Ishikawa (cell line): ENCODE measurements around the gene TBC1D16.
A peak's percentile ranks its signal among the peaks of the same experiment; 100 is the strongest.

Source experiments
- CEBPB ChIP-seq: IDR thresholded peaks from 2 replicates; pipeline ENCODE4 v1.6.1; 2012
- CREB1 ChIP-seq: IDR thresholded peaks from 2 replicates; pipeline ENCODE4 v1.6.1; 2012; ENCODE audit warnings: low read depth
- EGR1 ChIP-seq: IDR thresholded peaks from 2 replicates; pipeline ENCODE4 v1.6.1; 2012
- EP300 ChIP-seq: IDR thresholded peaks from 2 replicates; pipeline ENCODE4 v1.6.1; 2012; ENCODE audit warnings: borderline replicate concordance
- FOXM1 ChIP-seq: IDR thresholded peaks from 2 replicates; pipeline ENCODE4 v1.6.1; 2012; ENCODE audit warnings: low read depth, borderline replicate concordance
- MAX ChIP-seq: IDR thresholded peaks from 2 replicates; pipeline ENCODE4 v1.6.1; 2012
- NFIC ChIP-seq: IDR thresholded peaks from 2 replicates; pipeline ENCODE4 v1.6.1; 2012
- RAD21 ChIP-seq: IDR thresholded peaks from 2 replicates; pipeline ENCODE4 v1.6.1; 2012; ENCODE audit warnings: low read depth
- REST ChIP-seq: IDR thresholded peaks from 2 replicates; pipeline ENCODE4 v1.6.1; 2012; ENCODE audit warnings: low read depth, mild to moderate bottlenecking
- TAF1 ChIP-seq: IDR thresholded peaks from 2 replicates; pipeline ENCODE4 v1.6.1; 2012; ENCODE audit warnings: low read depth, mild to moderate bottlenecking
- TCF12 ChIP-seq: IDR thresholded peaks from 2 replicates; pipeline ENCODE4 v1.6.1; 2012; ENCODE audit warnings: low read depth
- TEAD4 ChIP-seq: IDR thresholded peaks from 2 replicates; pipeline ENCODE4 v1.6.1; 2012
- USF1 ChIP-seq: IDR thresholded peaks from 2 replicates; pipeline ENCODE4 v1.6.1; 2012
- YY1 ChIP-seq: IDR thresholded peaks from 2 replicates; pipeline ENCODE4 v1.6.1; 2012; ENCODE audit warnings: low read depth
- ZBTB7A ChIP-seq: IDR thresholded peaks from 2 replicates; pipeline ENCODE4 v1.6.1; 2012; ENCODE audit warnings: low read depth

The TBC1D16 gene

GRCh38 chr17:79991140-79991923 lies 44.3 kb downstream of the TBC1D16 start:
- TF ChIP-seq CREB1: no peak
- no peak for TF ChIP-seq USF1
- peak; percentile 30; the same call in 1 of the 2 replicates for TF ChIP-seq EP300
- no peak for TF ChIP-seq CEBPB
- TF ChIP-seq EGR1: 0 out of 2 replicates have a peak, but pooled peaks have one; percentile 28
- TF ChIP-seq MAX: peak; percentile 50
- TF ChIP-seq TCF12: peak; percentile 32; the same call in 1 of the 2 replicates
- TF ChIP-seq RAD21: peak; percentile 81
- peak; percentile 82 for TF ChIP-seq YY1

GRCh38 chr17:79990704-79991103 lies 45.0 kb downstream of the TBC1D16 start:
- TF ChIP-seq RAD21: no peak
- TF ChIP-seq MAX: no peak
- no peak for TF ChIP-seq NFIC
- TF ChIP-seq ZBTB7A: no peak
- TF ChIP-seq USF1: no peak
- TF ChIP-seq TEAD4: no peak
- TF ChIP-seq EGR1: no peak

GRCh38 chr17:79990051-79990592 lies 45.5 kb downstream of the TBC1D16 start:
- TF ChIP-seq CREB1: no peak
- no peak for TF ChIP-seq EP300
- TF ChIP-seq MAX: no peak
- no peak for TF ChIP-seq FOXM1
- no peak for TF ChIP-seq CEBPB
- no peak for TF ChIP-seq TEAD4

- no peak for TF ChIP-seq NFIC
- no peak for TF ChIP-seq ZBTB7A
- TF ChIP-seq REST: no peak
- no peak for TF ChIP-seq EGR1
- TF ChIP-seq TEAD4: no peak
- TF ChIP-seq YY1: no peak
- no peak for TF ChIP-seq TAF1
- TF ChIP-seq RAD21: no peak
- no peak for TF ChIP-seq FOXM1
- TF ChIP-seq TCF12: no peak
- no peak for TF ChIP-seq CEBPB
- no peak for TF ChIP-seq MAX
Measured at GRCh38 chr17:79989106-79989835, 46.4 kb downstream of the TBC1D16 start.

- TF ChIP-seq MAX: no peak
- TF ChIP-seq REST: no peak
- TF ChIP-seq NFIC: peak; percentile 63
Measured at GRCh38 chr17:79988185-79988971, 47.3 kb downstream of the TBC1D16 start.
